ENCODE data around the gene GLYR1.
A peak's percentile ranks its signal among the peaks of the same experiment; 100 is the strongest.

The GLYR1 gene

DNA sequence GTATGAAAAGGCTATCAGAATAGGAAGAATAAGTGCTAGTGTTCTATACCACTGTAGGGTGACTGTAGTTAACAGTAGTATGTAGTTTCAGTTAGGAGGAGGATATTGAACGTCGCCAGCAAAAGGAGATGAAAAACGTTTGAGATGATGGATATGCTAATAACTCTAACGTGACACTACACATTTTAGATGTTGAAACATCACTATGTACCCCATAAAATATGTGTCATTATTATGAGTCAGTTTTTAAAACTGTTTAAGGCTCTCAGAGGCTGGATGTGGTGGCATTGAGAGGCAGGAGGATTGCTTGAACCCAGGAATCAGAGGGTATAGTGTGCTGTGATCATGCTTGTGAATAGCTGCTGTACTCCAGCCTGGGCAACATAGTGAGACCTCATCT lies 32.0 kb upstream of the GLYR1 start:
- no peak for DNase-seq

DNA sequence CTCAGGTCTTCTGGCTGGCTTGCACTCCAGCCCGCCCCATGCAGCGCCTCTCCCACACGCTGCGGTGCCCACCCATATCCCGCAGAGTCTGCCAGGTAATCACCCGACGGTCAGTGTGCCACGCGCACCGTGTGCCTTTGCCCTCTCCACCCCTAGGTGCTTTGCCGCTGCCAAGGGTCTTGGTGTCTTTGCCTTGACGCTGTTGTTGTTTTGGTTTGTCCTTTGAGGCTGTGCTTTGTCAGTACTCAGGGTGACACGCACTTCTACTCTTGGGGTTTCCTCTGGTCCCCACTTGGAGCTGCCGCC lies 30.2 kb upstream of the GLYR1 start:
- DNase-seq: no peak

DNA sequence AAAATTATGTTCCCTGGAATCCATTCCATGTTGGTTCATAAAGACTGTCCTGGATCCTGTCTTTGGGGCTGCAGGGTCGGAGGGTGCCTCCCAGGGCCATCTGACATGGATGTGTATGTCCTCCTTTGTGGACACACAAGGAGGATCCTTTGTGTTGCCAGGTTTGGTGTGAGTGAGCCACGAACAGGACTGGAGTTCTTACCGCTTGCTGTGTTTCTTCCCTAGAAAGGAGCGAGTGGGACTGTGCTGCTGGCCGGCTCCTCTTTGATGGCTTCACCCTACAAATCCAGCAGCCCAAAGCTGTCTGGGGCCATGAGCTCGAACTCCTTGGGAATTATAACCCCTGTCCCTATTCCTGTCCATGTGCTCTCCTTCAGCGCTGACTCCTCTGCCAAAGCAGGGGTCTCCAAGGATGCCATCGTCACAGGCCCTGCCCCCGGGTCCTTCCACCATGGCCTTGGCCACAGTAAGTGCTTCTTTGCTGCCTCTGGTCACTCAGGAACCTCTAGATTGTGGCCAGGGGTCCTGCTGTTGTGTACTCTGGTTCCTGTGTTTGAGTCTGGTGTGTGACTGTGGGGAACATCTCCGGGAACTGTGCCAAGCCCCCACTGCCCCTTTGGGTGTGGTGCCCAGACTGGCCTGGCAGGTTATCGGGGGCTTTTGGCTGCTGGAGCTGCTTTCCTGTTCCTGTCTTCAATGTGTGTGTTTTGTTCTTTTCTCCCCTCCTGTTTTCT lies 29.7 kb upstream of the GLYR1 start:
- no peak for DNase-seq

DNA sequence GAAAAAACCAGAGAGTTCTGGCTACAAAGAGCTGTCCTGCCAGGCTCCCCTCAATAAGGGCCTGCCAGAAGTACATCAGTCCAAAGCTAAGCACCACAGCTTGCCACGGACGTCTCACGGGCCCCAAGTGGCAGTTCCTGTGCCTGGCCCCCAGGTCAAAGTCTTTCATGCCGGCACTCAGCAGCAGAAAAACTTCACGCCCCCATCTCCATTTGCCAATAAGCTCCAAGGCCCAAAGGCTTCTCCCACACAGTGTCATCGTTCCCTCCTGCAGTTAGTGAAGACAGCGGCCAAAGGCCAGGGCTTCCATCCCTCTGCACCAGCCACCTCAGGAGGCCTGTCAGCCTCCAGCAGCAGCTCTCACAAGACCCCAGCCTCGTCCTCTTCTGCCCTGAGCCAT lies 27.6 kb upstream of the GLYR1 start:
- no peak for DNase-seq

DNA sequence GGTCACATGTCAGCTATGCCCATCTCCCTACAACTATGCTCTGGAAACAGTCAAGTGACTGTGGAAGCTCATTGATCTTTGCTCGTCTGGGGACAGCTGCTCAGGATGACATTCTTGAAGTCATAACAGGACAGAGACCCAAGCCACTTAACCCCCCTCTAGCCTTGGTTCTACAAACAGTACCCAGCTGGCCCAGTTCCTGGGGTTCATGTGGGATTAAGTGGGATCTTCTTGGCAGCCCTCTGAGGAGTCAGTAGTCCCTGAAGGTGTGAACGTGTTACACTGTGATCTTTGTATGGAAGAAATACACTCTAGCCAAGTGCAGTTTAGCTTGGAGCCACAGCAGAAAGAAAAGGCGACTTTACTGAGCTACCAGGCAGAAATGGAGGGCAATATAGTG lies 26.0 kb upstream of the GLYR1 start:
- DNase-seq: no peak

DNA sequence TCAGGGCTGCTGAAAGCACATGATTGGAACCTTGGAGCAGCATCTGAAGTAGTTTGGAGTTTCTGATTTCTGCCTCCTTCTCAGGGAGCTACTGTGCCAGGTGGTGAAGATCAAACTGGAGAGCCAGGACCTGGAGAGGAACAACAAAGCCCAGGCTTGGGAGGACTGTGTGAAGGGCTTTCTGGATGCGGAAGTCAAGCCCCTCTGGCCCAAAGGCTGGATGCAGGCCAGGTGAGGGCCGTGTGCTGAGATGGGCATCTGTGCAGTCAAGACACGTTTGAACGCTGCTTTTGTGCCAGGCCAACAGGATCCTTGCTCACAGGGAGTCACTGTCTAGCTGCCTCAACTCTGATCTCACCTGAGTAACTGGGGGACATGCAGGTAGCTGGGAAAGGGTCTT lies 24.0 kb upstream of the GLYR1 start:
- DNase-seq: no peak

DNA sequence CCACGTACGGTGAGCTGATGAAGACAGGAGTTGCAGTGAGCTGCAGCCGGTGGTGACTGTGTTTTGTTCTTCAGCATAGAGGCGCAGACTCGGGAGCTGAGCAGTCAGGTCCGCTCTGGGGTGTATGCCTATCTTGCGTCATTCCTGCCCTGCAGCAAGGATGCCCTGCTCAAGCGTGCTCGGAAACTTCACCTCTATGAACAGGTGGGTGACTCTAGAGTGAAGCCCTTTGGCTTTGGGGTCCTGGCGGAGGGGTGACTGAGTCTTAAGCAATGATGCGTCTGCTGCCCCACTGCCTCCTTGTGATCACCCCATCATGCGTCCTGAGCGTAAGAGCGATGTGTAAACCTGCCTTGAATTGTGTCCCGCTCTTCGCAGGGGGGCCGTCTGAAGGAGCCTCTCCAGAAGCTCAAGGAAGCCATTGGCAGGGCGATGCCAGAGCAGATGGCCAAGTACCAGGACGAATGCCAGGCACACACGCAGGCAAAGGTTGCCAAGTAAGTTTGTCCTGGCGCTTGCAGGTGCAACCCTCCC lies 23.1 kb upstream of the GLYR1 start:
- no peak for DNase-seq

DNA sequence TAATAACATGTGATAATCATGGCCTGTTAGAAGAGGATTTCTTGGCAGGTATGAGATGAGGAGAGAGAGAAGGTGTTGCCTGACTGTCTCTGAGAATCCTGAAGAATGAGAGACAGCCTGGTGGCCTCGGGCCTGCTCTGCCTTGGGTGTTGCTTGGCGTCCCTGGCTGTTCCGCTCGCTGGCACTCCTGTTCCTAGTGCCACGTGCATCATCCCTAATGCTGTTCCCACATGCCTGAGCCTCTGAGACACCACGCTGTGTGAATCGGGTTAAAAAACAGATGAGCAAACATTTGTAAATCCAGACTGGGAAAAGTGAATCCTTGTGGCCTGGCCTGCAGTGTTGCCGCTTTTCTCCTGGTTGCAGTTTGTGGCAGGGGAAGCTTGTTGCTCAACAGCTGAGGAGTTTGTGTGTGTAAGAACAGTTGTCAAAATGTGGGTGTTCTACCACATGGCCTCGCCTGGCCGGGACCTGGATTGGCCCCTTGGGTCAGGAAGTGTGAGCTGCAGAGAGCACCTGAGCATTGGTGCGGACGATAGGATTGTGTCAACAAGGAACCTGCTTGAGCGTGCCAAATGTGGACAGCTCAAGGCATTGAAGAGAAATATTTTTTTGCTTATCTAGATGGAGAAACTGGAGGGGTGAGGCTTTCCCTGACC lies 22.2 kb upstream of the GLYR1 start:
- no peak for DNase-seq

DNA sequence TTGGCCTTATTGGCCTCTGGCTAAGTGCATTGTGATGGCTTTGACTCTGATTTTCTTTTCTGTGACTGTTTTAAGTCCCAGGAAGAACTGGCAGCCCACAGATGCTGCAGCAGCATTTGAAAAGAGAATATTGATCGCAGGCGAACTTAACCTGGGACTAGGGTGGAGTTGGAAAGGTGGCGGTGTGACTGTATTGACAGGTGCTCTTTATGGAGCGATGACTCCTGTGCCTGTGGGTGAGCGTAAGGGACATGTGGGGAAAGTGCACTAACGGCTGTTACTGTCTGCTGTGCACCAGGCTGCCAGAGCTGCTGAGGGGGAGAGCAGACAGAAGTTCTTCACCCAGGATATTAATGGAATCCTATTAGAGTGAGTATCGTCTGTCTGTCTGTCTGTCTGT lies 21.4 kb upstream of the GLYR1 start:
- DNase-seq: no peak

DNA sequence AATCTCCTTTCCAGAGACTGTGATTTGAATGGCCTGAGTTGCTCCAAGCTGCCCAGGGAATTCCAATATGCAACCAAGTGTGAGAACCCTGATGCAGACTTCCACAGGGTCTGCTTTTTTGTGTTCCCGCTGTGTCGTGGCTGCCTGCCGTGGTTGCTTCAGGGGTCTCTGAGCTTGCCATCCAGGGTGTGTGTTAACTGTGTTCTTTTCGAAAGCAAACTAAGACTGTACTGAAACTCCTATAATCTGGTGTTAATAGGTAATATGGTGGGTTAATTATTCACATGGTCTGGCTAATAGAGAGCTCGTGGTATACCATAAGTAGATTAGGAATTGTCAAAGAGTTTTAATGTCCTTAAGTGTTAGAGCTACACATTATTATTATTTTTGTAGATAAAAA lies 20.9 kb upstream of the GLYR1 start:
- no peak for DNase-seq

DNA sequence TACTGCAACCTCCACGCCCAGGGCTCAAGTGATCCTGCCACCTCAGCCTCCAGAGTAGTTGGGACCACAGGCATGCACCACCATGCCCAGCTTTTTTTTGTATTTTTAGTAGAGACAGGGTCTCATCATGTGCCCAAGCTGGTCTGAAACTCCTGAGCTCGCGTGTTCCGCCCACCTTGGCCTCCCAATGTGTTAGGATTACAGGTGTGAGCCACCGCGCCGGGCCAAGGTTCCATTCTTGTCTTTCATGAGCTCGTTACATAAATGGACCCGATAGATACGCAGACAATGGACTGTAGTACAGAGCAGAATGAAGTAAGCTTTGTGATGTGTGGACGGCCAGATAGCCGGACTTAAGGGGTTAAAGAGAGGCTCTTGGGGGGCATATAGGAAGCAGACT lies 19.5 kb upstream of the GLYR1 start:
- no peak for DNase-seq

DNA sequence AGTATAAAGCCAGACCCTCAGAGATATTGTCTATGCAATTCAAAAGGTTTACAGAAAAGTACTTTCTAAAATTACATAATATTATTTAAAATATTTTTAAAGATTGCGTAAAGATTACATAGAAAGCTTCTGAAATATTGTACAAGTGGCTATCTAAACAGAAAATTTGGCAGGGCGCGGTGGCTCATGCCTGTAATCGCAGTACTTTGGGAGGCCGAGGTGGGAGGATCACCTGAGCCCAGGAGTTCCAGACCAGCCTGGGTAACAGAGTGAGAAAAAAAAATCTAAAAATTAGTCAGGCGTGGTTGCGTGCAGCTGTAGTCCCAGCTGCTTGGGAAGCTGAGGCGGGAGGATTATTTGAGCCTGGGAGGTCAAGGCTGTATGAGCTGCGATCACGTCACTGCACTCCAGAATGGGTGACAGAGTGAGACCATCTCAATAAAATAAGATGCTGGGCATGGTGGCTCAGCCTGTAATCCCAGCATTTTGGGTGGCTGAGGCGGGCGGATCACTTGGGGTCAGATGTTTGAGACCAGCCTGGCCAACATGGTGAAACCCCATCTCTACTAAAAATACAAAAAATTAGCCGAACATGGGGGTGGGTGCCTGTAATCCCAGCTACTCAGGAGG lies 18.3 kb upstream of the GLYR1 start:
- DNase-seq: no peak

DNA sequence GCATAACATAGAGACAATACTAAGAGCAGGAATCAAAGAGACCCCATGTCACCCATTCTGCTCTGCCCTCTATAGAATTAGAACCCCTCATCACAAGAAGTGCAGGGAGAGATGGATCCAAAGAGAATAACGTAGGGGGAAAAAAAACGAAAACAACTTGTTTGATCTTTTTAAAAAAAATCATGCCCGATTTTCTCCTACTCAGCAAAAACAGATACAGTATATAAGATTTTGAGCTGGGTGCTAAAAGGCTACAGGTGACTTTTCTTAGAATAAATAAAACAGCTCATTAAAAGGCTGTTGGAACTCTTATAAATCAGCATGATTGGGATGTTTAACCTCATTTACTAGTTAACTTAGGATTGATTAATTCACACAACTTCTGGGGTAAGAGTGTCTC lies 17.6 kb upstream of the GLYR1 start:
- no peak for DNase-seq

DNA sequence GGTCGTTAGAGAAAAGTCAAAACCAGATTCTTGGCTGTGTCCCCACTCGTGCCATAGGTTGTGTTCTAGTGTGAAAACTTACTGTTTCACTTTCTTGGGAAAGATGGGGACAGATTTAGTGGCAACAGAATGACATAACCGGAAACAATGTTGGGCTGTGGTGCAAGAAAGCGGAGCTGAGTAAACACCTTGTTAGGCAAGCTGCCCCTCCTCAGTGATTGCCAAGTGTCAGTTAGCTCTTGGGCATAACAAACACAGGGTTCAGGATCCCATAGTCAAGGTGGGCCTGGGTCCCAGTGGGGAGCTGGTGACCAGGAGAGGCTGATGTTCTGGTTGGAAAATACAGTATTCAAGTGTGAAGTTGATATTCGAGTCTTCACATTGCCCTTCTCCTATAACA lies 15.6 kb upstream of the GLYR1 start:
- DNase-seq: no peak

DNA sequence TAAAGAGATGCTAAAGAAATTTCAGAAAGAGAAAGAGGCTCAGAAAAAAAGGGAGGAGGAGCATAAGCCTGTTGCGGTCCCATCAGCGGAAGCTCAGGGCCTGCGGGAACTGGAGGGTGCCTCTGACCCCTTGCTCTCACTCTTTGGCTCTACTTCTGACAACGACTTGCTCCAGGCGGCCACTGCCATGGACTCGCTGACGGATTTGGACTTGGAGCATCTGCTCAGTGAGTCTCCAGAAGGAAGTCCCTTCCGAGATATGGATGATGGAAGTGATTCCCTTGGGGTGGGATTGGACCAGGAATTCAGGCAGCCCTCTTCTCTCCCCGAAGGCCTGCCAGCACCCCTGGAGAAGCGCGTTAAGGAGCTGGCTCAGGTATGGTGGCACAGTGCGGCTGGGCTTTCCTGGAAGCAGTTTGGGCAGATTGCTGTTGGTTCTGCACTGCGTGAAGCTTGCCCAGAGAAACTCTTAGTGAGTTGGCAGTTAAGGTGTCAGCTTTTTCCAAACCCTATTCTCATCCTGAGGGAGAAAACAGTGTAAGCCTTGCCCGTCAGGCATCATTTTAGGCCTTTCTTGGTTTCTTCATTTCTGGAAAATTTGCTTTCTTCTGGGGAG lies 13.7 kb upstream of the GLYR1 start:
- no peak for DNase-seq

DNA sequence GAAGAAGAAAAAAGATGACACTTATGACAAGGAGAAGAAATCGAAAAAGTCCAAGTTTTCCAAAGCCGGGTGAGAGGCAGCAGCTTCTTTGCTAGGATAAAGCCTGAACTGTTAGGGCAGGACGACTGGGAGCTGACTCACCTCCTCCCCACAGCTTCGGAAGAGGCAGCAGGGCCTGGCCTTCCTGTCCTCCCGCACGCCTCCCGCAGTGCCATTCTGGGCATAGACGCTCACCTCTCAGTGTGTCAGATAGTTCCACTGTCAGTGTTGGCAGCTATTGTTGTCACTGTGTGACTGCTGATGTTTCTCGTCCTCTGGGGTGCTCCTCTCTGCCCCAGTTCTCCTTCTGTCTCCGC lies 12.8 kb upstream of the GLYR1 start:
- DNase-seq: no peak

DNA sequence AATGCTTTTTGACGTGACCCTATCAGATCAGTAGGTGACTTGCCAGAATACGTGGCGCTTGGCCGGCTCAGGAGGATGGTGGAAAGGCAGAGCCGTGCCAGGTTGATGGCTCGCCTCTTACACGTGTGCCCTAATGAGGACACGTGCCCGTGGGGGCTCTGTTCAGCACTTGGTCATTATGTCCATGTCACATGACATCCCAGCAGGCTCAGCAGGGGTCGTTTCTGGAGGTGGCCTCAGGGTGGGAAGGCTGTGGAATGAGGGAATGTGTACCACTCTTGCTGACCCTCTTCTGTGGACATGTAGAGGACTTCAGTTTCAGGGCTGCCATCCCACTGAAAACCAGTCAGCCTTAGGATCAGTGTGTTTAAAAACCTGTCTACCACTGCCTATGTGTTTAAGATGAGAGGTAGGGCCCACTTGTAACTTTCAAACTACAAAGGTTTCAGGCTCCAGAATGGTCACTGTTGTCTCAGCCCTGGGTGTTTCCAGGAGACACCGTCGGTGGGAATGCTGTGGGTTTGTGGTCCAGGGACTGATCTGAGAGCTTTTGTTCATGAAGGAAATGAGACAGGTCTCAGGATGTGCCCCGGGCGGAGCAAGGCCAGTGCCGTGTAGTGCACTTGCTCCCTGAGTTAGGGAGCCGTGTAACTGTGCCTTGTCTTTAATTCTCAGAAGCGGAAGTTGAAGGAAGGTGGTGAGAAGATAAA lies 12.3 kb upstream of the GLYR1 start:
- DNase-seq: no peak

DNA sequence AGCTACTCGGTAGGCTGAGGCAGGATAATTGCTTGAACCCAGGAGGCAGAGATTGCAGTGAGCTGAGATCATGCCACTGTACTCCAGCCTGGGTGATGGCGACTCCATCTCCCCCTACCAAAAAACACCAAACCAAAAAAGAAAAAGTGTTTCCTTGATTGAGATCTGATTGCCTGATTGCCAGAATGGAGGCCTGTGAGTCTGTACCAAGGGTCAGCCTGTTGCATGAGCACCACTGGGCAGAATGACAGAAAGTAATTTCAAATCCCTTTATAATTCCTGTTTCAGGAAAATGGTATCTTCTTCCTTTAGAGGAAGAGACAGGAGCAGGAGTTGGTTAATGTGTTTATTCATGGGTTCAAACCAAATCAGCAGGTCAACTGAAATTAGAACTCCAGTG lies 8.7 kb upstream of the GLYR1 start:
- DNase-seq: no peak

DNA sequence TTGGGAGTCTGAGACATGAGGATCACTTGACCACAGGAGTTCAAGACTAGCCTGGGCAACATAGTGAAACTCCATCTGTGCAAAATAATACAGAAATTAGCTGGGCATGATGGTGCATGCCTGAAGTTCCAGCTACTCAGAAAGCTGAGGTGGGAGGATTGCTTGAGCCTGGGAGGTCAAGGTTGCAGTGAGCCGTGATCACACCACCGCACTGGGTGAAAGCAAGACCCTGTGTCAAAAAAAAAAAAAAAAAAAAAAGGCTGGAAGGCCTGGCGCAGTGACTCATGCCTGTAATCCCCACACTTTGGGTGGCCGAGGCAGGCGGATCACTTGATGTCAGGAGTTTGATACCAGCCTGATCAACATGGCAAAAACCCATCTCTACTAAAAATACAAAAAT lies 8.3 kb upstream of the GLYR1 start:
- no peak for DNase-seq

DNA sequence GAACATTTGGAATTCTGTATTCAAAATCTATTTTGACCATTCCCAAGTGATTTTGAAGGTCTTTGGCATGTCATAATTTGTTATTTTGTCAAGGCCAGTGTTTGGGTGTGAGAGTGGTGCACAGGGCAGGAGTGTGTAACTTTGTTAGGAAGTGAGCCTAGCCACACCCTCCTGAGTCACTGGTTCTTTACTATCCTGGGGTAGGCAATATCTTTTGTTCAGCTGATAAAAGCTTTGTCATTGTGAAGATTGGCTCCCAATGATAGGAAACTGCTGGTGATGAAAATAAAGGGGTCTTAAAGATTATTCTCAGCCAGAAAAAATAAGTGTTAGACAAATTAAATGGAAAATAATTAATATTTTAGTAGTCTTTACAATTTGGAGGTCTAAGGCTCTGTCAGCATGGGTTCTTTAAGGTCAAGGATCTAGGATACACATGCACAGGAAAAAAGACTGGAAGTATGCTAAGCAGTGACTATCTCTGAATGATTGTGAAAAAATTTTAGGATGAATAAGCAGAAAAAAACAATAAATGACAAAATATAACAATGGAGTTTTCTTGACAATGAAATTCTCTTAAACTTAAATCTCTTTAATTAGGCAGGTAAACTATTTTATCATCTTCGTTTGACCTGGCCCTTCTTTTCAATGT lies 5.3 kb upstream of the GLYR1 start:
- no peak for DNase-seq

DNA sequence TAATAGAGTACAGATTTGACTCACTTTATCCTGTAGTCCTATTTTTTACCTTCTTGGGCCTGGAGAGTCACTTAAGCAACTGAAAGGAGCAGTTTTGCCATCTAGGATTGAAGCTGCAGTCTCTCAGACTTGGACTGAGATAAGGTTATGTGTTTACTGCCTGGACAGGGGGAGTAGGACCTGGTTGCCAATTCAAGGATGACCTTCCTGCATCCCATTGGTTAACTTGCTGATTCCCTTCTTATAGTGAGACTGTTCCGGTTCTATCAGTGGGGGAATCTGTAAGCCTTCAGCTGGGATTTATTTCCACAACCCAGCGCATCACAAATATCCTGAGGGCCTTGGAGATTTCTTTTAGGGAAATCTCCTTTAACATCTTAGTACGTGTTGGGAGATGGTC lies 3.1 kb upstream of the GLYR1 start:
- no peak for DNase-seq

DNA sequence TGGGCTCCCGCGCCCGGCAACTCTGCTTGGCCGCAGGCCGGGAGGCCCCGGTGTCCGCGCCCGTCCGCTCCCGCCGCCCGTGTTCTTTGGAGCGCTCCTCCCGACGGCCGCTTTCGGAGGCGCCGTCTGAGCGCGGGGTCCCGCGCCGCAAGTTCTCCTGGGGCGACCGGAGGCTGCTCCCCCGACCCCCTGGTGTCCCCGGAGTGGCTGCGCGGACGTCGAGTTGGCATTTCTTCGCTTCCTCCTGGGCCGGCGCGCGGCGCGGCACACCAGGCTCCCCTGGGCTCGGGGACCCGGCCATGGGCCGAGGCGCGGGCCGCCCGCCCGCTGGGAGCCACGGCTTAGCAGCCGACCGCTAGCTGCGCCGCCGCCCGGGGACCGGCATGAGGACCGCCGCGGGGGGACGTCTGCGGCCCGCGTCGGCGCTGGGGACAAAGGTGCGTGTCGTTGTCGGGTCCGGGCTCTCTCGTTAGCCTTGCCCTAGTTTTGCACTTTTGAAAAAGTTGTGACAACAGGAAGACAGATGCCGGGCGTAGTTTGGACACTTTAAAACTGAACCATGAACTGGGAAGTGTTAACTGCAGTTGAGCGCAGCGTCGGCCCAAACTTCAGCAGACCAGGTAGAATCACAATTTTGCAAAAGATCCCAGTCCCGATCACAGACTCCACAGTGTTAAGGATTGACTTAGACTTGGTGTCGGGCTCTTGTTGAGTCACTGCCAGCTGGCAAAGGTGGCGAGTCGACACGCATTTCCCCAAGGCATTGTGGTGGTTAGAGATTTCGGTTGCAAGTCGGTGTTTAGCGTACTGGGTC lies 893 bp upstream of the GLYR1 start:
- peak; percentile 5 for DNase-seq
